SU-DHL-6 (cell line): ENCODE data around the gene JPH3.

Experiments used
- H2AFZ ChIP-seq: fragments of 200-600 bp; sonication (generic); 2 replicates; pipeline ENCODE4 v1.6.1; 2014; ENCODE audit warnings: low read depth, mild to moderate bottlenecking, moderate library complexity, mixed read lengths, antibody characterized with exemption, low read length; ENCODE audit not compliant: severe bottlenecking
- H3F3A ChIP-seq: fragments of 200-600 bp; shearing (Covaris generic); 2 replicates; pipeline ENCODE4 v1.6.0; 2016; ENCODE audit warnings: antibody characterized with exemption, mild to moderate bottlenecking; ENCODE audit not compliant: insufficient read depth
- H3K27ac ChIP-seq: fragments of 200-600 bp; sonication (generic); 2 replicates; pipeline ENCODE4 v1.5.1; 2016; ENCODE audit warnings: low read depth, mild to moderate bottlenecking, low read length, moderate library complexity, mixed read lengths
- H3K27me3 ChIP-seq: fragments of 200-600 bp; sonication (generic), shearing (Covaris generic); 2 replicates; pipeline ENCODE4 v1.6.0; 2014; ENCODE audit warnings: mild to moderate bottlenecking, low read length
- H3K36me3 ChIP-seq: fragments of 200-600 bp; sonication (generic); 2 replicates; pipeline ENCODE4 v1.6.1; 2014; ENCODE audit warnings: mild to moderate bottlenecking, low read length, mixed read lengths
- H3K4me2 ChIP-seq: fragments of 300-600, 200-600 bp; shearing (Covaris generic), sonication (generic); 2 replicates; pipeline ENCODE4 v1.6.0; 2014; ENCODE audit warnings: low read length, low read depth, mild to moderate bottlenecking; ENCODE audit not compliant: poor library complexity, severe bottlenecking
- H3K4me3 ChIP-seq: fragments of 200-600 bp; sonication (generic); 2 replicates; pipeline ENCODE4 v1.5.1; 2014; ENCODE audit warnings: antibody characterized with exemption, low read length, mild to moderate bottlenecking, mixed read lengths; ENCODE audit not compliant: insufficient read depth, poor library complexity, severe bottlenecking
- H3K79me2 ChIP-seq: fragments of 200-600 bp; sonication (generic); 2 replicates; pipeline ENCODE4 v1.6.1; 2014; ENCODE audit warnings: mild to moderate bottlenecking, low read length, moderate library complexity; ENCODE audit not compliant: insufficient read depth
- H3K9ac ChIP-seq: fragments of 200-600 bp; sonication (generic); 2 replicates; pipeline ENCODE4 v1.7.0; 2014; ENCODE audit warnings: mild to moderate bottlenecking, low read length
- H3K9me2 ChIP-seq: fragments of 200-600 bp; sonication (generic); replicated peaks from 2 replicates; pipeline ENCODE4 v1.6.1; 2014; ENCODE audit warnings: low read length; ENCODE audit not compliant: insufficient read depth
- H3K9me3 ChIP-seq: fragments of 200-600 bp; sonication (generic); 2 replicates; pipeline ENCODE4 v1.6.1; 2014; ENCODE audit warnings: low read length, mixed read lengths; ENCODE audit not compliant: insufficient read depth
- H4K20me1 ChIP-seq: fragments of 200-600 bp; sonication (generic); 2 replicates; pipeline ENCODE4 v1.6.1; 2014; ENCODE audit warnings: low read depth, mild to moderate bottlenecking, antibody characterized with exemption, low read length, moderate library complexity, mixed read lengths
- EZH2phosphoT487 ChIP-seq: fragments of 200-600 bp; sonication (generic), shearing (Covaris generic); conservative IDR thresholded peaks from 2 replicates; pipeline ENCODE4 v1.6.1; 2018; ENCODE audit warnings: mild to moderate bottlenecking, antibody characterized with exemption, low read length, moderate library complexity, mixed read lengths
- TF ChIP-seq, protein P1 (sequence below): fragments of 200-600 bp; sonication (generic); IDR thresholded peaks from one replicate; pipeline ENCODE4 v1.5.1; 2017; ENCODE audit warnings: antibody characterized with exemption, mild to moderate bottlenecking, low read length, moderate library complexity; ENCODE audit not compliant: insufficient read depth, poor library complexity, severe bottlenecking

Gene JPH3

DNA sequence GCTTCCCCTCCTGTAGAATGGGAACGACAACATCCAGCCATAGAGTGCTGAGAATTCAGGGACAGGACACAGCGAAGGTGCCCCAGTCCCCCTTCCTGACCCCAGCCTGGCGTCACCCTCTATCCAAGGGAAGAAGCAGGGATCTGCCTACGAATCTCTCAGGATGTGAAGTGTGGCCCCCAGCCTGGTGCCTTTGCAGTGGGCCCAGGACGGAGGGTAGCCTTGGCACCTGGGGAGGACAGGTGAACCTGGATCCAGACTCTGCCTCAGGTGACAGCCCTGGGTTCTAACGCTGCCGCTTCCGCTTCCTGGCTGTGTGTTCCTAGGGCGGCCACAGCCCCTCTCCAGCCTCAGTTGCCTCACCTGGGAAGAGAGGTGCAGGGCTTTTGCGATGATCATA lies 36.4 kb downstream of the JPH3 start:
- no peaks in the 10 kb centered on the region for H3K9me2 ChIP-seq
- H3K27me3 ChIP-seq, result no peaks in the 10 kb centered on the region
- no peak overlapping the region for H3K9ac ChIP-seq
- no peaks in the 10 kb centered on the region for H4K20me1 ChIP-seq
- no peaks in the 10 kb centered on the region for H3K36me3 ChIP-seq
- H3K9me3 ChIP-seq, result no peaks in the 10 kb centered on the region
- H3K4me3 ChIP-seq, result no peak overlapping the region
- H2AFZ ChIP-seq, result no peak overlapping the region
- H3K4me2 ChIP-seq, result no peak overlapping the region
- no peaks in the 10 kb centered on the region for H3F3A ChIP-seq
- no peak overlapping the region for H3K27ac ChIP-seq
- H3K79me2 ChIP-seq, result no peaks in the 10 kb centered on the region
- TF ChIP-seq, protein P1, sequence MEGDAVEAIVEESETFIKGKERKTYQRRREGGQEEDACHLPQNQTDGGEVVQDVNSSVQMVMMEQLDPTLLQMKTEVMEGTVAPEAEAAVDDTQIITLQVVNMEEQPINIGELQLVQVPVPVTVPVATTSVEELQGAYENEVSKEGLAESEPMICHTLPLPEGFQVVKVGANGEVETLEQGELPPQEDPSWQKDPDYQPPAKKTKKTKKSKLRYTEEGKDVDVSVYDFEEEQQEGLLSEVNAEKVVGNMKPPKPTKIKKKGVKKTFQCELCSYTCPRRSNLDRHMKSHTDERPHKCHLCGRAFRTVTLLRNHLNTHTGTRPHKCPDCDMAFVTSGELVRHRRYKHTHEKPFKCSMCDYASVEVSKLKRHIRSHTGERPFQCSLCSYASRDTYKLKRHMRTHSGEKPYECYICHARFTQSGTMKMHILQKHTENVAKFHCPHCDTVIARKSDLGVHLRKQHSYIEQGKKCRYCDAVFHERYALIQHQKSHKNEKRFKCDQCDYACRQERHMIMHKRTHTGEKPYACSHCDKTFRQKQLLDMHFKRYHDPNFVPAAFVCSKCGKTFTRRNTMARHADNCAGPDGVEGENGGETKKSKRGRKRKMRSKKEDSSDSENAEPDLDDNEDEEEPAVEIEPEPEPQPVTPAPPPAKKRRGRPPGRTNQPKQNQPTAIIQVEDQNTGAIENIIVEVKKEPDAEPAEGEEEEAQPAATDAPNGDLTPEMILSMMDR, result no peak
- no peak for TF ChIP-seq EZH2phosphoT487

DNA sequence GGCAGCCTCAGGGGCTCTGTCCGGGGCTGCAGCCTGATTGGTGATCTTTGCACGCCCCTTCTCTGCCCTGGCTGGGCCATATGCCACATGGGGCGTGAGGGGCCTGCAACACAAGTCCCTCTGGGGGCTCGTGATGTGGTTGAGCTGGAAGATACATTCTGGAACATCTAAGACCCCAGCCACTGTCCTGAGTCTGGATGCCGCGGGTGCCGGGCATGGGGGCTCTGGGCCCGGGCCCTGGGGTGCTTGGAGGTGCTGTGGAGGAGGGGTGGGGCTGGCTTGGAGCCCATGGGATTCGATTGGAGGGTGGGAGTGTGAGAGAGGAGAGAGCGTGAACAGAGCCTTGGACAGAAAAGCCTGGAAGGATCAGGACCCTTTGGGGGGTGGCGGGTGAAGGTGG lies 39.4 kb downstream of the JPH3 start:
- H3F3A ChIP-seq, result no peaks in the 10 kb centered on the region
- no peak overlapping the region for H3K4me3 ChIP-seq
- H3K79me2 ChIP-seq, result no peaks in the 10 kb centered on the region
- H3K27me3 ChIP-seq, result no peaks in the 10 kb centered on the region
- no peaks in the 10 kb centered on the region for H3K9me3 ChIP-seq
- H3K27ac ChIP-seq, result no peak overlapping the region
- H3K9ac ChIP-seq, result no peak overlapping the region
- no peaks in the 10 kb centered on the region for H3K9me2 ChIP-seq
- no peak overlapping the region for H3K4me2 ChIP-seq
- no peaks in the 10 kb centered on the region for H4K20me1 ChIP-seq
- no peaks in the 10 kb centered on the region for H3K36me3 ChIP-seq
- H2AFZ ChIP-seq, result no peak overlapping the region
- TF ChIP-seq, protein P1, result no peak
- no peak for TF ChIP-seq EZH2phosphoT487

DNA sequence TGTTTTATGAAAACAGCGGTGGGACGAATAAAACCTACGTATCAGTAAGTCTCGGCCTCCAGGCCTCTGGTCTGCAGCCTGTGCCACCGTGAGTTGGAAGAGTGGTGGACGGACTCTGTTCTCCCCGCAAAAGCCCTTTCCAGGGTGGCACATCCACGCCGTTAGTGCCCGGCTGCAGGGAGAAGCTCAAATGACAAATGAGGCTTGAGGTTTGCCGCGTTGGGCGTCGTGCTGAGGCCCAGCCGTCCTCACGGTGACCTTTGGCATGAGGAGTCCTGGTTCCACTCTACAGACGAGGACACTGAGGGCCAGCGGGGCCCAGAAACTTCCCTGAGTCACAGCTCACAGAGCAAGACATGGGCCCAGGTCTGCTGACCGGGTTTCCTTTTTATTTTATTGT lies 40.2 kb downstream of the JPH3 start:
- Histone ChIP-seq H3K4me3 (no peak overlapping the region), H3K9me2 (no peaks in the 10 kb centered on the region), H3K9ac (no peak overlapping the region), H3K36me3 (no peaks in the 10 kb centered on the region), H3K79me2 (no peaks in the 10 kb centered on the region), H3K4me2 (no peak overlapping the region), H3K27me3 (no peaks in the 10 kb centered on the region), H4K20me1 (no peaks in the 10 kb centered on the region), H2AFZ (no peak overlapping the region), H3F3A (no peaks in the 10 kb centered on the region), H3K27ac (no peak overlapping the region), H3K9me3 (no peaks in the 10 kb centered on the region)
- TF ChIP-seq, protein P1, result no peak
- no peak for TF ChIP-seq EZH2phosphoT487

DNA sequence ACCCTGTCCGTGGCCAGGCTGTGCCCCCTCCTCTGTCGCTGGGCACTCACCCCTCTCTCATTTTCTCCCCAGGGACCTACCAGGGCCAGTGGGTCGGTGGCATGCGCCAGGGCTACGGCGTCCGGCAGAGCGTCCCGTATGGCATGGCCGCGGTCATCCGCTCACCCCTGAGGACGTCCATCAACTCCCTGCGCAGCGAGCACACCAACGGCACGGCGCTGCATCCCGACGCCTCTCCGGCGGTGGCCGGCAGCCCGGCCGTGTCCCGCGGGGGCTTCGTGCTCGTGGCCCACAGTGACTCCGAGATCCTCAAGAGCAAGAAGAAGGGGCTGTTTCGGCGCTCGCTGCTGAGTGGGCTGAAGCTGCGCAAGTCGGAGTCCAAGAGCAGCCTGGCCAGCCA lies 41.9 kb downstream of the JPH3 start:
- TF ChIP-seq, protein P1, result no peak
- TF ChIP-seq EZH2phosphoT487, result no peak
- H3K9me2 ChIP-seq, result no peaks in the 10 kb centered on the region
- H3K79me2 ChIP-seq, result no peaks in the 10 kb centered on the region
- H3K27me3 ChIP-seq, result no peaks in the 10 kb centered on the region
- H3F3A ChIP-seq, result no peaks in the 10 kb centered on the region
- no peaks in the 10 kb centered on the region for H3K36me3 ChIP-seq
- no peaks in the 10 kb centered on the region for H3K9me3 ChIP-seq
- no peak overlapping the region for H3K27ac ChIP-seq
- no peaks in the 10 kb centered on the region for H4K20me1 ChIP-seq
- no peak overlapping the region for H3K4me2 ChIP-seq
- H2AFZ ChIP-seq, result no peak overlapping the region
- H3K4me3 ChIP-seq, result no peak overlapping the region
- no peak overlapping the region for H3K9ac ChIP-seq
